IPS-NIHi11 (cell line): ENCODE measurements around the gene CBARP.

Source experiments
- DNase-seq: peaks from one replicate; pipeline ENCODE4 v3.0.0; 2012; ENCODE audit warnings: mixed read lengths, low spot score

The CBARP gene

DNA sequence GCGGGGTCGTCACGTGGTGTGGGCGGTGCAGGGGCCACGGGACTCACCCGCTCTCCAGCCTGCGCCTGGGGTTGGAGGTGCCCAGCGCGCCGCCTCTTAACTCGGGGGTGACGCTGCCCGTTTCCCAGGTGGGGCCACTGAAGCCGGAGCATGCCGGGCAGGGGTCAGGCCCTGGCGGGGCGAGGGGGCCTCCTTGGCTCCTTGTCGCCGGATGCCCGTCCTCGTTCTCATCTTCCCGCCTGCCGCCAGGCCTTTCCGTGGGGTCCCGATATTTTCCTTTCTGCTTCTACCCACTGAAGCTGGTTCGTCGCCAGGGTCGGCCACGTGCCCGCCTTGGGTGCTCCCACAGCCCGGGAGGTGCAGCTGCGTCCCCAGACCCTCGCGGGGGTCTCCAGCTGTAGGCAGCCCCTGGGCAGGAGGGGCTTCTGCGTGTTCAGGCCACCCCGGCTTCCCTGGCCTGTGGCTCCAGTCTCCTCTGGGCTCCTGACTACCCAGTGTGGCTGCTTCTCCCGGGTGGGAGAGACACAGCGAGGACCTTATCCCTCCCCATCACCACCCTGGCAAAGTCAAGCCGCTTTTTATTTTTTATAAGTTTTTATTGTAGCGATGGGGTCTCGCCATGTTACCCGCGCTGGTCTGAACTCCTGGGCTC is 38.3 kb upstream of the CBARP start:
- no peak for DNase-seq

- DNase-seq = peak; percentile 91
Observed at GRCh38 chr19:1275260-1275975, 37.6 kb upstream of the CBARP start, which contains the start of gene FAM174C. FAM174C (plus strand) TSS chr19:1275530; CDS start chr19:1275550, 20 bp downstream.

- DNase-seq = no peak
Observed at GRCh38 chr19:1274852-1275259, 37.1 kb upstream of the CBARP start.

- no peak for DNase-seq
Observed at GRCh38 chr19:1274081-1274851, 36.5 kb upstream of the CBARP start.

- no peak for DNase-seq
Observed at GRCh38 chr19:1273263-1274041, 35.6 kb upstream of the CBARP start.

- no peak for DNase-seq
Observed at GRCh38 chr19:1272423-1273262, 34.8 kb upstream of the CBARP start.

DNA sequence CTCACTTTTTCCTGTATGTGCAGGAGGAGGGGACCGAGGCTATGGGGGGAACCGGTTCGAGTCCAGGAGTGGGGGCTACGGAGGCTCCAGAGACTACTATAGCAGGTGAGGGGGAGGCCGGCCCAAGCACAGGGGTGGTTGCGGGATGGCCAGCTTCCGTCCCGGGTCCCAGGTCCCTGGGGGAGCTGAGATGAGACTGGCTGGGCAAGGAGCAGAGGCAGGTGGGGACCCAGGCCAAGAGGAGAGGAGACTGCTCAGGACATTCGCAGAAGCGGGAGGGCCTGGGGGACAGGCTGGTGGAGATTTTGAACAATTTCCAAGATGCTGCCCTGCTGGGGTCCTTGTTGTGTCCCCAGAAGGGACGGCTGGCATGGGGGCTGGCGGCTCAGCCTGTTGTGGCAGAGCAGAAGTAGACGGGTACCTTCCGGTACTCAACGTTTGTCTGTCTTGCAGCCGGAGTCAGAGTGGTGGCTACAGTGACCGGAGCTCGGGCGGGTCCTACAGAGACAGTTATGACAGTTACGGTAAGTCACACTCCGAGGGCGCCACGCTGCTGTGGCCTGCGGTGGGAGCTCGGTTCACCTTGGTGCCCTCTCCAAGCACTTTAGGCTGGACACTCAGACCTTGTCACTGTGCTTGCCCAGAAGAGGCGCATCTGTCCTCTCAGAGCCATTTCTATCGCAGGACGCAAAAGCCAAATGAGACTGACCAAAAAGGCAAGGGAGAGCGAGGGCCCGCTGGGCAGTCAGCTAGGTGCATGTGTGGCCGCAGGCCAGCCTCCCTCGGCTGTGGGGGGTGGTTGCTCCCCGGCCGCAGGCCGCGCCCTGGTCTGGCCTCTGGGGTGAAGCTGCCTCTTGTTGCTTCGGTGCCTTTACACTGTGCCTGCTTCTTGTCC is 34.0 kb upstream of the CBARP start:
- DNase-seq = no peak

DNA sequence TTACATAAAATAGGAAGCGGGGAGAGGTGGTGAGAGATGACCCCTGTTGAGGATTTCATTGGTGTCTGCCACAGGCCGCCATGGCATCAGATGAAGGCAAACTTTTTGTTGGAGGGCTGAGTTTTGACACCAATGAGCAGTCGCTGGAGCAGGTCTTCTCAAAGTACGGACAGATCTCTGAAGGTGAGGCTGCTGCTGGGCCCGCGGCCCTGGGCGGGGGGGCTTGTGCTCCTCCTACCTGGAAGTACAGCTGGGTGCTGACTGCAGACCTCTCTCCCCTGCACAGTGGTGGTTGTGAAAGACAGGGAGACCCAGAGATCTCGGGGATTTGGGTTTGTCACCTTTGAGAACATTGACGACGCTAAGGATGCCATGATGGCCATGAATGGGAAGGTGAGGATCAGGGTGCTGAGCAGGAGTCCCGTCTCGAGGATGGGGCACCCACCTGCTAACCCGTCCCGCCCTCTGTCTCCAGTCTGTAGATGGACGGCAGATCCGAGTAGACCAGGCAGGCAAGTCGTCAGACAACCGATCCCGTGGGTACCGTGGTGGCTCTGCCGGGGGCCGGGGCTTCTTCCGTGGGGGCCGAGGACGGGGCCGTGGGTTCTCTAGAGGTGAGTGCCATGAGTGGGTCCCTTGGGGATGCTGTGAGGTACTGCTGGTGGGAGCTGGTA is 33.2 kb upstream of the CBARP start:
- DNase-seq = no peak

DNA sequence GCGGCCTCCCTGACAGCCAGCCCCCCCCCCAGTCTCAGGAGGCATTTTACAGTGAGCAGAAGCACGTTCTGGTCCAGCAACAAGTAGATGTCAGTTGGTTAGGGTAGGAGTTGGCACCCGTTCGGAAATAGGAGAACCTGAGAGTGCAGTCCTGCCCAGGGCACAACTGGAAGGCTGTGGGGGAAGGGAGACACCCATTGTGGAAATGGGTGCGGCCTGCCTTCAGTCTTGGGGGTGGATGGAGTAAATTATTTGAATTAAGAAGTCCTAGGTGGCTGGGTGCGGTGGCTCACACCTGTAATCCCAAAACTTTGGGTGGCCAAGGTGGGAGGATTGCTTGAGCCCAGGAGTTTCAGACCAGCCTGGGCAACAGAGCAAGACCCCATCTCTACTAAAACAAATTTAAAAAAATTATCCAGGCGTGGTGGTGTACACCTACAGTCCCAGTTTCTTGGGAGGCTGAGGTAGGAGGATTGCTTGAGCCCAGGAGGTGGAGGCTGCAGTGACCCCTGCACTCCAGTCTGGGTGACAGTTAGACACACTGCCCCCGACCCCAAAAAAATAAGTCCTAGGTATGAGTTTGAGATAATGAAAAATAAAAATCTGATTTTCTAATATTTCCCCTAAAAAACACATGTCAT is 32.5 kb upstream of the CBARP start:
- no peak for DNase-seq

DNA sequence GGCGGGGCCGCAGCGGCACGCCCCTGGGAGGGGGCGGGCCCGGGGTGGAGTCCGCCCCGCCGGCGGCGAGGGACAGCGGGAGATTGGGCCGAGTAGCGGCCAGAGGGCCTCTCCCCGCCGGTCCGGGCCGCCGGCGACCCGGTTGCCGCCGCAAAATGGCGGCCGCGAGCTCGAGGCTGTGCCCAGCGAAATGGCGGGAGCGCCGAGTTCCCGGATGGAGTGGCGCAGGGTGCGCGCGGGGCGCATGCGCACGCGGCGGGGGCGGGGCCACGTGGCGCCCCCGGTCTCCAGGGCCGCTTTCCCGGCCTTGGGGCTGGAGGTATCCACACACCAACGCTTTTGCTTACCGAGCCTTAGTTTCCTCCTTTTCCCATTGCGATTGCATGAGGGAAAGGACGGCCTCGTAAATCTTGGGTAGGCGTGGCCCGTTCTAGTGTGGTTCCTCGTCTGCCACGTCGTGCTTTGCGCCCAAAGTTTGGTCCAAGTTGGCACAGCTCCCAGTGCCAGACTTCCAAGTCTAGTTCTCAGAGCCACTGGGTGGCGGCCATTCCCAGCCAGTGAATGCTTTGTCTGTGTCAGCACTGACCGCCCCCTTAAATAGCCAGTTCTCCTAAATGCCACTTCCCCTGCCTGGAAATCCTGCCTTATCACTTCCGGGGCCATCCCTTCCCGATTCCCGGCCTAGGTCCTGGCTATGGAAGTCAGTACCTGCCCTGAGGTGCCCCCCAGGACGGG is 31.8 kb upstream of the CBARP start:
- DNase-seq = peak; percentile 82

GRCh38 chr19:1269065-1269477 is 31.3 kb upstream of the CBARP start, which contains the start of gene CIRBP:
CIRBP (plus strand) TSS chr19:1269332; CDS start chr19:1270934, 1,602 bp downstream.
- peak; percentile 89 for DNase-seq

DNA sequence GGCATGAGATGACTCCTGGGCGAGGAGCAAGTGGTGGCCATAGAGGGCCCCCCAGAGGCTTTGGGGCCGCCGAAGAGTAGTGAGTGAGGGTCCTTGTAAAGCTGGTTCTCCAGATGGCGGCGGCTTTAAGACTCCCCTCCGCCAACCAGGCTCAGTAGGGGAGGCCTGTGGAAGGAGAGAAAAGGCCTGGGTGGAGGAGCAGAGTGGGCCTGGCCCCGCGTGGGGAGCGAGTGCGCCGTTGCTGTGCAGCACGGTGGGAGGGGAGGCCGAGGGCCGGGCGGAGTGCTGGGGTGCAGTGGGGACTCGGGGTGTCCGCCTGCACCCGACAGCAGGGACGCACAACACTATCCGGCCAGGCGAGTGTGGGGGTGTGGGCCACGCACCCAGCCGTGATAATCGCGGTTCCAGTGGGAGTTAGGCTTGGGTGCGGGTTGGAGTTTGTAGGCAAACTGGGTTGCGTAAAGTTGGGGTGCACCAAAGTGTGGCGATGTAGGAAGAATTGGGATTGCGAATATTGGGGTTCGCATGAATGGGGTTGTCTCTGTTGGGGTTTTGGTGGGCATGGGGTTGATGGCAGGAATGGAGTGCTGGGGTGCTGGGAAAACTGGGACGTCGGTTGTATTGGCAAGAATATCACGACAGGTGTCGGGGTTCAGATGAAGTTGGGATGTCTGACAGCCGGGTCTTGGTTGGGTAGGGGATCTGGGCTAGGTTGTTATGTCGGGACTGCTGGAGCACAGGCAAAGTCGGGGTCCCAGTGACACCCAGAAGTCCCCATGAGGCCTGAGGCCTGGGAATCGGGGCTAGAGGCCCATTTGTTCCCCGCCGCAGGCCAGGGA is 30.6 kb upstream of the CBARP start:
- no peak for DNase-seq

GRCh38 chr19:1267477-1268225 is 29.8 kb upstream of the CBARP start:
- DNase-seq = no peak

- no peak for DNase-seq
Observed at GRCh38 chr19:1266916-1267476, 29.2 kb upstream of the CBARP start.

DNA sequence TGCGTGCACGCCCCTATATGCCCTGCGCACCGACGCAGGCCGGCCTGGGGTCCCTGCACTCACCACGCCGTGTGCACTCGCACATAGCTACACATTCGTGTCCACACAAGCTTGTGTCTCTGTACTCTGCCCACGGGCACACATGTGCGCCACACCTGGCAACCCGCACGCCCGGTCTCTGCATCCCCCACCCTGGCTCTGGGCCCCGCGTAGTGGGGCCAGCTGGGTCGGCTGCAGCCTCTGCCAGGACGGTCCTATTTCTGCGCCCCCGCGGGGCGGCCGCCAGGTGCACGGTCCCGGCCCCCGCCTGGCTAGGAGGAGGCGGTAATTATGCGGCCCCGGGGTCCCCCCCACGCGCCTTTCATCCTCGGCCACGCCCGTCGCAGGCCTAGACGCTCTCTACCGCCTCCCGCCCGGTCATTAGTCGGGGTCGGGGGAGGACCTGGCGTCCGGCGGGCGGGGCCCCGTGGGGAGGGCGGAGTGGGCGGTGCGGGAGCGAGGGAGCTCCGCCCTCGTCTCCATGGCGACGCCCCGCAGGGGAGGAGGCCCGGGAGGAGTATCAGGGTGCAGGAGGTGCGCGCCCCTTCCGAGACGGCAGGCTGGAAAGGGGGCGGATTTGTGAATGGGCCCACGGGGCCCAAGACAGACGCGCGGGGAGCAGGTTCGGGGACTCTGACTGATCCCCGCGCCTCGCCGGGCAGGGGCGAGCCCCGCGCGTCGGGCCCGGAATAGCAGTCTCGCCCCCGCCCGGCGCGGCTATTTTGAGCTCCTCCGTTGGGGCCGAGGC is 28.5 kb upstream of the CBARP start:
- peak; percentile 71 for DNase-seq
